Measurements from ENCODE around the gene BANK1.

BANK1 gene

GRCh38 chr4:101792056-101792590, 1.6 kb downstream of the BANK1 start:
- Histone ChIP-seq H2AK5ac (ENCODE audit: low read depth, low read length) (no peak overlapping the region), H2BK5ac (ENCODE audit: low read length) (no peak overlapping the region), H3K4me3 (ENCODE audit: low read length in 2 of 2) (no peak overlapping the region), H3K27ac (replicated peaks; ENCODE audit: low read length) (no peak overlapping the region), H2BK15ac (ENCODE audit: low read length) (no peak overlapping the region), H2AFZ (ENCODE audit: low read length) (no peak overlapping the region), H3K27me3 (ENCODE audit: control insufficient read depth in 3 of 3, insufficient read depth in 3 of 3, low read depth in 1 of 3, low read length in 3 of 3) (no peaks in the 10 kb centered on the region), H2BK12ac (ENCODE audit: low read length) (no peak overlapping the region), H3K4me2 (ENCODE audit: insufficient read depth, low read length, poor library complexity, severe bottlenecking) (no peak overlapping the region), H3K36me3 (replicated peaks in 1 of 2; ENCODE audit: control insufficient read depth in 2 of 2, insufficient read depth in 2 of 2, low read length in 2 of 2) (no peaks in the 10 kb centered on the region), H4K91ac (ENCODE audit: low read depth, low read length, poor library complexity) (no peak overlapping the region), H3K4me1 (ENCODE audit: control insufficient read depth in 2 of 2, insufficient read depth in 1 of 2, low read depth in 1 of 2, low read length in 2 of 2) (peaks cover 0 to 4% of the 10 kb centered on the region in 2 donors), H2BK120ac (ENCODE audit: low read depth, low read length) (no peak overlapping the region), H4K8ac (ENCODE audit: low read depth, low read length) (no peak overlapping the region), H3K18ac (ENCODE audit: low read length) (no peak overlapping the region), H3K9me3 (replicated peaks in 1 of 2; ENCODE audit: control insufficient read depth in 2 of 2, insufficient read depth in 1 of 2, low read depth in 1 of 2, low read length in 2 of 2) (peaks cover 0 to 1% of the 10 kb centered on the region in 2 donors), H3K4ac (ENCODE audit: low read length) (no peak overlapping the region), H3K79me1 (ENCODE audit: low read depth, low read length) (no peaks in the 10 kb centered on the region), H3K23ac (ENCODE audit: low read depth, low read length, poor library complexity) (no peak overlapping the region), H3K14ac (ENCODE audit: low read length) (no peak overlapping the region), H3K9ac (ENCODE audit: low read depth, low read length, poor library complexity) (no peak overlapping the region)
- WGBS, 2 donors (ENCODE audit: extremely low coverage in 2 of 2, insufficient read length in 2 of 2, insufficient replicate concordance in 1 of 2): no CpG with 5 or more reads among the region's 4 CpGs
- DNase-seq (ENCODE audit: low spot score): no peak

DNA sequence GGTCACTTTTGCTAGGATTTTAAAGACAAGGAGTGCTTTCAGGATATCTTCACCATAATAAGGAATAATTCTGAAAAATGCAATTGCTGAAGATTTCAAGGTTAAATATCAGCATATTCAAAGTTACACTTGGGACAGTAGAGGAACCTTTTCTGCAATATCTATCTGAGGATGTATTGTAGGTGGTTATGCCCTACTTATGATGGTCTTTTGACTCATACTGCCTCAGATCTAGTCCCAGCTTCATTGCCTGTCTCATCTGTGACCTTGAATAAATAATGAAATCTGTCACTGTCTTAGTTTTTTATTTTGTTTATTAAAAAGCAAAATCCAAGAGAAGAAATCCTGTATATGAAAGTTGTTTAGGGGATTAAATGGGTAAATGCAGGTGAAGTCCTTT, 2.9 kb downstream of the BANK1 start:
- H2BK120ac ChIP-seq (ENCODE audit: low read depth, low read length): no peak overlapping the region
- H2AK5ac ChIP-seq (ENCODE audit: low read depth, low read length): no peak overlapping the region
- DNase-seq (ENCODE audit: low spot score): no peak
- H4K91ac ChIP-seq (ENCODE audit: low read depth, low read length, poor library complexity): no peak overlapping the region
- H2BK5ac ChIP-seq (ENCODE audit: low read length): no peak overlapping the region
- no peak overlapping the region for H3K4me3 ChIP-seq (ENCODE audit: low read length in 2 of 2)
- H3K4ac ChIP-seq (ENCODE audit: low read length): no peak overlapping the region
- no peak overlapping the region for H3K9ac ChIP-seq (ENCODE audit: low read depth, low read length, poor library complexity)
- no peaks in the 10 kb centered on the region for H3K4me1 ChIP-seq (ENCODE audit: control insufficient read depth in 2 of 2, insufficient read depth in 1 of 2, low read depth in 1 of 2, low read length in 2 of 2)
- no peak overlapping the region for H3K14ac ChIP-seq (ENCODE audit: low read length)
- no peaks in the 10 kb centered on the region for H3K9me3 ChIP-seq (replicated peaks in 1 of 2; ENCODE audit: control insufficient read depth in 2 of 2, insufficient read depth in 1 of 2, low read depth in 1 of 2, low read length in 2 of 2)
- H3K79me1 ChIP-seq (ENCODE audit: low read depth, low read length): no peaks in the 10 kb centered on the region
- H3K36me3 ChIP-seq (replicated peaks in 1 of 2; ENCODE audit: control insufficient read depth in 2 of 2, insufficient read depth in 2 of 2, low read length in 2 of 2): no peaks in the 10 kb centered on the region
- H3K18ac ChIP-seq (ENCODE audit: low read length): no peak overlapping the region
- H2AFZ ChIP-seq (ENCODE audit: low read length): no peak overlapping the region
- no peak overlapping the region for H4K8ac ChIP-seq (ENCODE audit: low read depth, low read length)
- H3K27me3 ChIP-seq (ENCODE audit: control insufficient read depth in 3 of 3, insufficient read depth in 3 of 3, low read depth in 1 of 3, low read length in 3 of 3): no peaks in the 10 kb centered on the region
- no peak overlapping the region for H3K4me2 ChIP-seq (ENCODE audit: insufficient read depth, low read length, poor library complexity, severe bottlenecking)
- no peak overlapping the region for H3K23ac ChIP-seq (ENCODE audit: low read depth, low read length, poor library complexity)
- H2BK15ac ChIP-seq (ENCODE audit: low read length): no peak overlapping the region
- no peak overlapping the region for H3K27ac ChIP-seq (replicated peaks; ENCODE audit: low read length)
- H2BK12ac ChIP-seq (ENCODE audit: low read length): no peak overlapping the region

- Histone ChIP-seq H4K91ac (ENCODE audit: low read depth, low read length, poor library complexity) (no peak overlapping the region), H3K23ac (ENCODE audit: low read depth, low read length, poor library complexity) (no peak overlapping the region), H2AK5ac (ENCODE audit: low read depth, low read length) (no peak overlapping the region), H3K4me1 (ENCODE audit: control insufficient read depth in 2 of 2, insufficient read depth in 1 of 2, low read depth in 1 of 2, low read length in 2 of 2) (no peaks in the 10 kb centered on the region), H3K18ac (ENCODE audit: low read length) (no peak overlapping the region), H3K14ac (ENCODE audit: low read length) (no peak overlapping the region), H2AFZ (ENCODE audit: low read length) (no peak overlapping the region), H2BK15ac (ENCODE audit: low read length) (no peak overlapping the region), H3K36me3 (replicated peaks in 1 of 2; ENCODE audit: control insufficient read depth in 2 of 2, insufficient read depth in 2 of 2, low read length in 2 of 2) (no peaks in the 10 kb centered on the region), H3K4me3 (ENCODE audit: low read length in 2 of 2) (no peak overlapping the region), H3K9me3 (replicated peaks in 1 of 2; ENCODE audit: control insufficient read depth in 2 of 2, insufficient read depth in 1 of 2, low read depth in 1 of 2, low read length in 2 of 2) (no peaks in the 10 kb centered on the region), H2BK12ac (ENCODE audit: low read length) (no peak overlapping the region), H3K9ac (ENCODE audit: low read depth, low read length, poor library complexity) (no peak overlapping the region), H3K27me3 (ENCODE audit: control insufficient read depth in 3 of 3, insufficient read depth in 3 of 3, low read depth in 1 of 3, low read length in 3 of 3) (no peaks in the 10 kb centered on the region), H2BK5ac (ENCODE audit: low read length) (no peak overlapping the region), H3K4ac (ENCODE audit: low read length) (no peak overlapping the region), H3K27ac (replicated peaks; ENCODE audit: low read length) (no peak overlapping the region), H3K79me1 (ENCODE audit: low read depth, low read length) (no peaks in the 10 kb centered on the region), H2BK120ac (ENCODE audit: low read depth, low read length) (no peak overlapping the region), H4K8ac (ENCODE audit: low read depth, low read length) (no peak overlapping the region), H3K4me2 (ENCODE audit: insufficient read depth, low read length, poor library complexity, severe bottlenecking) (no peak overlapping the region)
- no CpG with 5 or more reads among the region's 1 CpG for WGBS, 2 donors (ENCODE audit: extremely low coverage in 2 of 2, insufficient read length in 2 of 2, insufficient replicate concordance in 1 of 2)
- DNase-seq (ENCODE audit: low spot score): no peak
Observed at GRCh38 chr4:101794806-101795205, 4.3 kb downstream of the BANK1 start.

- H3K79me1 ChIP-seq (ENCODE audit: low read depth, low read length): no peaks in the 10 kb centered on the region
- H4K91ac ChIP-seq (ENCODE audit: low read depth, low read length, poor library complexity): no peak overlapping the region
- H2BK5ac ChIP-seq (ENCODE audit: low read length): no peak overlapping the region
- H3K4me2 ChIP-seq (ENCODE audit: insufficient read depth, low read length, poor library complexity, severe bottlenecking): no peak overlapping the region
- H3K9ac ChIP-seq (ENCODE audit: low read depth, low read length, poor library complexity): no peak overlapping the region
- H3K27me3 ChIP-seq (ENCODE audit: control insufficient read depth in 3 of 3, insufficient read depth in 3 of 3, low read depth in 1 of 3, low read length in 3 of 3): no peaks in the 10 kb centered on the region
- H3K18ac ChIP-seq (ENCODE audit: low read length): no peak overlapping the region
- no peak overlapping the region for H3K14ac ChIP-seq (ENCODE audit: low read length)
- H3K4me3 ChIP-seq (ENCODE audit: low read length in 2 of 2): no peak overlapping the region
- no peak for DNase-seq (ENCODE audit: low spot score)
- H4K8ac ChIP-seq (ENCODE audit: low read depth, low read length): no peak overlapping the region
- no peak overlapping the region for H2AK5ac ChIP-seq (ENCODE audit: low read depth, low read length)
- no peak overlapping the region for H2BK120ac ChIP-seq (ENCODE audit: low read depth, low read length)
- no peaks in the 10 kb centered on the region for H3K9me3 ChIP-seq (replicated peaks in 1 of 2; ENCODE audit: control insufficient read depth in 2 of 2, insufficient read depth in 1 of 2, low read depth in 1 of 2, low read length in 2 of 2)
- H3K27ac ChIP-seq (replicated peaks; ENCODE audit: low read length): no peak overlapping the region
- no peak overlapping the region for H2BK15ac ChIP-seq (ENCODE audit: low read length)
- H3K4ac ChIP-seq (ENCODE audit: low read length): no peak overlapping the region
- no peak overlapping the region for H2BK12ac ChIP-seq (ENCODE audit: low read length)
- no peaks in the 10 kb centered on the region for H3K4me1 ChIP-seq (ENCODE audit: control insufficient read depth in 2 of 2, insufficient read depth in 1 of 2, low read depth in 1 of 2, low read length in 2 of 2)
- peak overlapping the region; percentile 28 for H2AFZ ChIP-seq (ENCODE audit: low read length)
- no peaks in the 10 kb centered on the region for H3K36me3 ChIP-seq (replicated peaks in 1 of 2; ENCODE audit: control insufficient read depth in 2 of 2, insufficient read depth in 2 of 2, low read length in 2 of 2)
- no peak overlapping the region for H3K23ac ChIP-seq (ENCODE audit: low read depth, low read length, poor library complexity)
Observed at GRCh38 chr4:101795704-101796103, 5.2 kb downstream of the BANK1 start.

Measured in neuronal stem cell (in vitro differentiated cells).